SK-N-SH treated with all-trans-retinoic acid at 6 μM for 48 hours (cell line): ENCODE measurements around the gene ADGB.

Experiments
- ATAC-seq: fragments of 200-7000 bp; cut with Tn5 transposase; 3 replicates; pipeline ENCODE4 v1.9.1; 2020; ENCODE audit warnings: mild to moderate bottlenecking, moderate library complexity
- ARNTL ChIP-seq: fragments of 450-650 bp; formaldehyde crosslinking; IDR thresholded peaks from 2 replicates; pipeline ENCODE4 v1.5.0; 2020; ENCODE audit warnings: low read depth, mild to moderate bottlenecking, moderate library complexity, borderline replicate concordance
- BACH2 ChIP-seq: fragments of 250-450 bp; sonication (Bioruptor Pico); IDR thresholded peaks from 2 replicates; pipeline ENCODE4 v1.9.0; 2021; ENCODE audit warnings: mild to moderate bottlenecking, borderline replicate concordance
- CSDC2 ChIP-seq: fragments of 250-450 bp; sonication (Bioruptor Pico); IDR thresholded peaks from 2 replicates; pipeline ENCODE4 v1.5.0; 2020; ENCODE audit warnings: mild to moderate bottlenecking, moderate library complexity
- ISL1 ChIP-seq: fragments of 250-450 bp; sonication (Bioruptor Pico); IDR thresholded peaks from 2 replicates; pipeline ENCODE4 v2.1.2; 2022; ENCODE audit warnings: mild to moderate bottlenecking, moderate library complexity
- OSR1 ChIP-seq: fragments of 250-450 bp; sonication (Bioruptor Pico); IDR thresholded peaks from 2 replicates; pipeline ENCODE4 v1.8.0; 2022; ENCODE audit warnings: moderate library complexity, mild to moderate bottlenecking, inconsistent platforms
- PPARA ChIP-seq: fragments of 250-450 bp; sonication (Bioruptor Pico); IDR thresholded peaks from 2 replicates; pipeline ENCODE4 v1.5.0; 2020; ENCODE audit warnings: mild to moderate bottlenecking, borderline replicate concordance
- RARB ChIP-seq: fragments of 250-450 bp; sonication (Bioruptor Pico); IDR thresholded peaks from 2 replicates; pipeline ENCODE4 v1.8.0; 2021; ENCODE audit warnings: mild to moderate bottlenecking, moderate library complexity
- TCF4 ChIP-seq: fragments of 250-450 bp; sonication (Bioruptor Pico); IDR thresholded peaks from 2 replicates; pipeline ENCODE4 v1.8.0; 2021; ENCODE audit warnings: mild to moderate bottlenecking, moderate library complexity, borderline replicate concordance
- TOX ChIP-seq: fragments of 250-450 bp; sonication (Bioruptor Pico); IDR thresholded peaks from 2 replicates; pipeline ENCODE4 v1.8.0; 2021; ENCODE audit warnings: mild to moderate bottlenecking, moderate library complexity, borderline replicate concordance
- ZC3H10 ChIP-seq: fragments of 250-450 bp; sonication (Bioruptor Pico); IDR thresholded peaks from 2 replicates; pipeline ENCODE4 v1.5.1; 2021; ENCODE audit warnings: mild to moderate bottlenecking, moderate library complexity
- ZFP30 ChIP-seq: fragments of 450-650 bp; formaldehyde crosslinking; IDR thresholded peaks from 2 replicates; pipeline ENCODE4 v1.5.0; 2022; ENCODE audit warnings: mild to moderate bottlenecking, moderate library complexity
- ZNF565 ChIP-seq: fragments of 450-650 bp; formaldehyde crosslinking; conservative IDR thresholded peaks from 2 replicates; pipeline ENCODE4 v1.5.0; 2020; ENCODE audit warnings: low read depth, mild to moderate bottlenecking, moderate library complexity
- ZNF70 ChIP-seq: fragments of 450-650 bp; formaldehyde crosslinking; IDR thresholded peaks from 2 replicates; pipeline ENCODE4 v1.5.0; 2020; ENCODE audit warnings: mild to moderate bottlenecking, moderate library complexity
- ZNF8 ChIP-seq: fragments of 450-650 bp; formaldehyde crosslinking; IDR thresholded peaks from 2 replicates; pipeline ENCODE4 v1.5.0; 2020; ENCODE audit warnings: mild to moderate bottlenecking, moderate library complexity
- TF ChIP-seq, protein P1 (sequence below): fragments of 250-450 bp; sonication (Bioruptor Pico); IDR thresholded peaks from 2 replicates; pipeline ENCODE4 v1.5.1; 2021; ENCODE audit warnings: mild to moderate bottlenecking, moderate library complexity
- TF ChIP-seq, protein P2 (sequence below): fragments of 250-450 bp; sonication (Bioruptor Pico); IDR thresholded peaks from 2 replicates; pipeline ENCODE4 v1.5.0; 2020; ENCODE audit warnings: mild to moderate bottlenecking, moderate library complexity

ADGB gene

DNA sequence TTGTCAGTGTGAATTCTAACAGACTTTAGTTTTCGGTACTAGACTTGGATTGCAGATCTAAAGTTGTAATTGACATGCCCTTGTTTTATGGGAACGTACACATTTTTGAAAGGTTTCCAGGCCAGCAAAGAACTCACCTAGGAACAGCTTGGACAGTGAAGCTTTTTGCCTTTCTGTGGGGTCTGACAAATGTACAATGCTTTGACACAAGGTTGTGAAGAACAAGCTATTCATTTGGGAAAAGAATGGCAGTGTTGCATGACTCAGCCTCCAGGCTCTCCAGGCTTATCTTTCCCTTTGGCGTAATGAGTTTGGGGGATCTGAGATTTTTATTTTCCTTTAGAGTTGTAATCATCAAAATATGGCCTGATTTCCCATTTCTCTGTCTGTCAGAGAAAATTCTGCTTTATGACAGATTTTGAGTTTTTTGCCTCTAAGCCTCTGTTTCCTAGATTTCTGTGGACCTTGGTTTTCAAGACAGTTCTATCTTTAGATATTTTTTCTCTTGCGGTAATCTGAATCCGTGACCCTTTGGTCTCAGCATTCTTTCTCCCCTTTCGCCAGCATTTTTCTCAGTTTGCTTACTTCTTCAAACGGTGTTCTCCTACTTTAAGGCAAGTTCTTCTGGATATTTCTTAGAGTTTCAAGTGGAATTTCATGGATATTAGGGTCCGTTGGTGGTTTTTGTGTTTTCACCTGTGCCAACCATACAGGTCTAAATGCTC, 221.0 kb downstream of the ADGB start:
- no peak for TF ChIP-seq ISL1
- no peak for TF ChIP-seq TOX (CRISPR knock-in tag)
- no peak for TF ChIP-seq CSDC2
- TF ChIP-seq ZFP30, result no peak
- no peak for TF ChIP-seq ZC3H10 (CRISPR knock-in tag)

DNA sequence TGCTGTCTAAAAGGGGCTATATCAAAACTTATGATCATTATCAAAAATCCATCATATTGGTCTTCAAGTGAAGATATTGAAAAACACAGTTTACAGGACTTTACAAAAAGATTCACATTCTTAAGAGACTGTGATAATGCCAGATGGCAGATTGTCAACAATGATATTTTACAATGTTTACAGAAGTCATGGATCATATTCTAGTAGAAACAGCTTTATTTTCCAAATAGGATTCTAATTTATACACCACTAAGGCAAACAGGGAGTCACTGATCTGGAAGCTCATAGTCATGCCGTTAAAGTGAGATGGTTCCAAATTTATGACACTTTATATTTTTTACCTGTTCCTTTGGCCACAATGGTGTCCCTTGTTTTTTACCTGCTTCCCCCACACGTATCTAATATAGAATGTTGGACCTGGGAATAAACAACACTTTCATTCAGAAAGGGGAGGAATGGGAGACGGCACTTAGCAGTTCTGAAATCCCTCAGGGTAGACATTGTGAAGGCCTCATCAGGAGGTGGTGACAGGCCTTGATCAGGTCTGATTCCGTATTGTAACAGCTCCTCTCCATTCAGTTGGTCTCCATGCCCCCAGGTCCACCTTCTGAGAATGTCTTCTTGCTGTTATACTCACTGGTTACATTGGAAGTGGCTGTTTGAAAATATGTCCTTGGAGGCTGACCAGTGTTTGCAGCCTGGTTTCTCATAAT, 228.6 kb downstream of the ADGB start:
- ATAC-seq, result no peak
- TF ChIP-seq RARB (CRISPR knock-in tag), result no peak
- TF ChIP-seq, protein P1, sequence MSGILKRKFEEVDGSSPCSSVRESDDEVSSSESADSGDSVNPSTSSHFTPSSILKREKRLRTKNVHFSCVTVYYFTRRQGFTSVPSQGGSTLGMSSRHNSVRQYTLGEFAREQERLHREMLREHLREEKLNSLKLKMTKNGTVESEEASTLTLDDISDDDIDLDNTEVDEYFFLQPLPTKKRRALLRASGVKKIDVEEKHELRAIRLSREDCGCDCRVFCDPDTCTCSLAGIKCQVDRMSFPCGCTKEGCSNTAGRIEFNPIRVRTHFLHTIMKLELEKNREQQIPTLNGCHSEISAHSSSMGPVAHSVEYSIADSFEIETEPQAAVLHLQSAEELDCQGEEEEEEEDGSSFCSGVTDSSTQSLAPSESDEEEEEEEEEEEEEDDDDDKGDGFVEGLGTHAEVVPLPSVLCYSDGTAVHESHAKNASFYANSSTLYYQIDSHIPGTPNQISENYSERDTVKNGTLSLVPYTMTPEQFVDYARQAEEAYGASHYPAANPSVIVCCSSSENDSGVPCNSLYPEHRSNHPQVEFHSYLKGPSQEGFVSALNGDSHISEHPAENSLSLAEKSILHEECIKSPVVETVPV (CRISPR knock-in tag), result no peak

More for the DNA sequence above, 221.0 kb downstream of the ADGB start:
- no peak for ATAC-seq

DNA sequence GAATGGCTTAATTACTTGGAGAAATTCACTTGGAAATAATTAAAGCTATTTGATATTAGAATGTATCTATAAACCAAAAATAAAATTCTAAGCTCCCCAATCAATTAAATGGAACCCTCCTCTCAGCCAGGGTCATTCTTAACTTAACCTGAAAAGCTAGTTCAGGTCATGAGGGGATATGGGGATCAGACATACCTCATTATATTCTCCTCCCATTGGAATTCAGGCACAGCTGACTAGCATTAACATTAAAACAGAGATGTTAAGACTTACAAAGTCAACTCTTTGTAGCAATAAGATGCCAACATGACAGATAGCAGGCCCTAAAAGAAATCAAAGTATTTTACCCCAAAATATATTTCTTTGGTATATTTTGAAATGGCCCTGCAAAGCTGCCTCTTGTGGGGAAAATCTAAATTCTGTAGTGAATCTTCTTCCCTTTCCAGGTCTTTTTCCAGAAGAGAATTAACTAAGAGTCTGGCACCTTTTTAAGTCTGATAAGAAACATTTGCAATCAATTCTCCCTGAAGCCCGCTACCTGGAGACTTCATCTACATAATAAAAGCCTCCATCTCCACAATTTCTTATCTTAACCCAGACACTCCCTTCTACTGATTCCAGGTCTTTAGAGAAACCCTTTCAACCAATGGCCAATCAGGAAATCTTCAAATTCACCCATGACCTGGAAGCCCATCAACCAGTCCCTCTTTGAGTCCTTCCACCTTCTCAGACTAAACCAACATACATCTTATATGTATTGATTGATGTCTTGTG, 231.2 kb downstream of the ADGB start:
- no peak for ATAC-seq
- TF ChIP-seq, protein P1 (CRISPR knock-in tag), result no peak
- no peak for TF ChIP-seq ZNF70 (CRISPR knock-in tag)
- no peak for TF ChIP-seq CSDC2
- no peak for TF ChIP-seq OSR1 (CRISPR knock-in tag)
- no peak for TF ChIP-seq PPARA (CRISPR knock-in tag)

DNA sequence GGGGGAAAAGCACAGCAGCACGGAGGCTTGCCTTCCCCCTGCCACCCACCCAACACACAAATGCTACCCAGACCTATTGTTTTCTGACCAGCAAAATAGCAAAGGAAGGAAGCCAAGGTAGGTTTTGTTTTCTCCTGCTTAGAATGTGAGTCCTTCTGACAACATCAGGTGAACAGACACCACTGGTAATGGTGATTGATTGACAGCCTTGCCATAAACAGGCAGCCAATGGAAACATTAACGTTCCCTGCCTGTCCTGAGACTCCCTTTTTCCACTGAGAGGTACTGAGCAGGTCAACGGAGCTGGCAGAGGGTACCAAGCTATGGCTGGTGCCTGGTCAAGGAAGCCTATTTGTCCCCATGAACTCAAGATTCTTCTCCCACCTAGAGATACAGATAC, 234.4 kb downstream of the ADGB start:
- TF ChIP-seq RARB (CRISPR knock-in tag) (no peak), TCF4 (CRISPR knock-in tag) (no peak), BACH2 (CRISPR knock-in tag) (no peak)
- no peak for ATAC-seq

DNA sequence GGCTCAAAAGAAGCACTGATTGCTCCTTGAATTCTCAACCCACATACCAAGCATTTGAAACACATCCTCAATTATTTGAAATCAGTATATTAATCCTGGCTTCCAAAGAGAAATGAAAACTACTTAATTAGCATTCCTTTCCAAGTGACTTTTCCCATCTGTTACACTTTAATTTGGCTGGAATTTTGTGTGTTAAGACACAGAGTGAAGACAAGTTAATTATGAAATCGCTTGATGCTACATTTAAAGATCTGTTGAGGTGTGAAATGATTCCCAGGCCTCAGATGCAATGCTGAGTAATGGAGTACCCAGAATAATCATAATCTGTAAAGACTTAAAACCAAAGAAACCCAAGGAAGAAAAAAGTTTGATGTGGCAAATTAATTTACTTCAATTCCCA, 241.4 kb downstream of the ADGB start:
- TF ChIP-seq, protein P2, sequence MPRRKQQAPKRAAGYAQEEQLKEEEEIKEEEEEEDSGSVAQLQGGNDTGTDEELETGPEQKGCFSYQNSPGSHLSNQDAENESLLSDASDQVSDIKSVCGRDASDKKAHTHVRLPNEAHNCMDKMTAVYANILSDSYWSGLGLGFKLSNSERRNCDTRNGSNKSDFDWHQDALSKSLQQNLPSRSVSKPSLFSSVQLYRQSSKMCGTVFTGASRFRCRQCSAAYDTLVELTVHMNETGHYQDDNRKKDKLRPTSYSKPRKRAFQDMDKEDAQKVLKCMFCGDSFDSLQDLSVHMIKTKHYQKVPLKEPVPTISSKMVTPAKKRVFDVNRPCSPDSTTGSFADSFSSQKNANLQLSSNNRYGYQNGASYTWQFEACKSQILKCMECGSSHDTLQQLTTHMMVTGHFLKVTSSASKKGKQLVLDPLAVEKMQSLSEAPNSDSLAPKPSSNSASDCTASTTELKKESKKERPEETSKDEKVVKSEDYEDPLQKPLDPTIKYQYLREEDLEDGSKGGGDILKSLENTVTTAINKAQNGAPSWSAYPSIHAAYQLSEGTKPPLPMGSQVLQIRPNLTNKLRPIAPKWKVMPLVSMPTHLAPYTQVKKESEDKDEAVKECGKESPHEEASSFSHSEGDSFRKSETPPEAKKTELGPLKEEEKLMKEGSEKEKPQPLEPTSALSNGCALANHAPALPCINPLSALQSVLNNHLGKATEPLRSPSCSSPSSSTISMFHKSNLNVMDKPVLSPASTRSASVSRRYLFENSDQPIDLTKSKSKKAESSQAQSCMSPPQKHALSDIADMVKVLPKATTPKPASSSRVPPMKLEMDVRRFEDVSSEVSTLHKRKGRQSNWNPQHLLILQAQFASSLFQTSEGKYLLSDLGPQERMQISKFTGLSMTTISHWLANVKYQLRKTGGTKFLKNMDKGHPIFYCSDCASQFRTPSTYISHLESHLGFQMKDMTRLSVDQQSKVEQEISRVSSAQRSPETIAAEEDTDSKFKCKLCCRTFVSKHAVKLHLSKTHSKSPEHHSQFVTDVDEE (CRISPR knock-in tag), result no peak
- no peak for TF ChIP-seq ARNTL (CRISPR knock-in tag)
- TF ChIP-seq ZFP30, result no peak
- TF ChIP-seq ZNF8 (CRISPR knock-in tag), result no peak
- no peak for TF ChIP-seq CSDC2
- TF ChIP-seq RARB (CRISPR knock-in tag), result no peak
- TF ChIP-seq, protein P1 (CRISPR knock-in tag), result no peak
- no peak for TF ChIP-seq TOX (CRISPR knock-in tag)
- TF ChIP-seq ZNF565 (CRISPR knock-in tag), result no peak
- no peak for TF ChIP-seq BACH2 (CRISPR knock-in tag)
- no peak for TF ChIP-seq ZC3H10 (CRISPR knock-in tag)
- no peak for ATAC-seq
